HEK293 (cell line): ENCODE measurements around the gene MTOR.

Source experiments
- CTCF ChIA-PET: fragments of 350-600 bp; formaldehyde crosslinking; extraction: SDS; loops from one replicate; lab custom pipeline; 2021; ENCODE audit warnings: antibody characterized with exemption; lab: Yijun Ruan, JAX
- POLR2A ChIA-PET: fragments of 300-600 bp; formaldehyde crosslinking; extraction: SDS; loops from one replicate; lab custom pipeline; 2020; ENCODE audit warnings: antibody characterized with exemption, inconsistent platforms; lab: Yijun Ruan, JAX
- H3K27ac ChIP-seq: fragments of 200-500 bp; sonication (Bioruptor generic); 2 replicates; pipeline ENCODE4 v1.5.1; 2014; ENCODE audit warnings: low read depth, low read length, control low read depth, inconsistent platforms; ENCODE audit errors: extremely low read depth
- H3K36me3 ChIP-seq, 2 experiments: fragments of 200-500 bp in 1 of 2; sonication (Bioruptor generic) in 1 of 2; 1 replicate in 1 of 2; 2 replicates in 1 of 2; pipeline ENCODE4 v1.5.1; 2014 to 2017; ENCODE audit warnings: inconsistent platforms in 2 of 2, low read length in 2 of 2; ENCODE audit not compliant: control insufficient read depth in 2 of 2, insufficient read depth in 1 of 2
- H3K4me1 ChIP-seq: fragments of 200-500 bp; sonication (Bioruptor generic); 2 replicates; pipeline ENCODE4 v1.5.1; 2014; ENCODE audit warnings: mild to moderate bottlenecking, low read length, inconsistent platforms; ENCODE audit not compliant: control insufficient read depth, insufficient read depth
- H3K4me3 ChIP-seq: 2 replicates; pipeline ENCODE4 v1.5.1; 2011; ENCODE audit warnings: low read depth, mild to moderate bottlenecking, control low read depth, low read length, moderate library complexity
- H3K9me3 ChIP-seq: fragments of 200-500 bp; sonication (Bioruptor generic); 2 replicates; pipeline ENCODE4 v1.5.1; 2014; ENCODE audit warnings: low read depth, low read length, inconsistent platforms; ENCODE audit not compliant: control insufficient read depth, insufficient read depth
- BCL11A ChIP-seq: fragments of 450-650 bp; formaldehyde crosslinking; IDR thresholded peaks from 2 replicates; pipeline ENCODE4 v1.5.1; 2016; ENCODE audit warnings: low read depth, missing biosample characterization, missing genetic modification characterization
- EGR2 ChIP-seq: fragments of 450-650 bp; formaldehyde crosslinking; IDR thresholded peaks from 2 replicates; pipeline ENCODE4 v1.5.1; 2016; ENCODE audit warnings: low read depth, missing biosample characterization, missing genetic modification characterization
- KLF16 ChIP-seq: fragments of 450-650 bp; formaldehyde crosslinking; IDR thresholded peaks from 2 replicates; pipeline ENCODE4 v1.5.1; 2017; ENCODE audit warnings: missing biosample characterization, missing genetic modification characterization
- KLF8 ChIP-seq: fragments of 450-650 bp; formaldehyde crosslinking; IDR thresholded peaks from 2 replicates; pipeline ENCODE4 v1.5.1; 2016; ENCODE audit warnings: missing biosample characterization, missing genetic modification characterization
- WT1 ChIP-seq: fragments of 450-650 bp; formaldehyde crosslinking; IDR thresholded peaks from 2 replicates; pipeline ENCODE4 v1.5.1; 2016; ENCODE audit warnings: missing biosample characterization, missing genetic modification characterization
- ZBTB7A ChIP-seq: fragments of 450-650 bp; formaldehyde crosslinking; IDR thresholded peaks from 2 replicates; pipeline ENCODE4 v1.5.1; 2016; ENCODE audit warnings: low read depth, missing biosample characterization, missing genetic modification characterization
- ZNF112 ChIP-seq: fragments of 450-650 bp; formaldehyde crosslinking; IDR thresholded peaks from 2 replicates; pipeline ENCODE4 v1.5.0; 2017; ENCODE audit warnings: missing biosample characterization, missing genetic modification characterization
- ZNF473 ChIP-seq: fragments of 450-650 bp; formaldehyde crosslinking; IDR thresholded peaks from 2 replicates; pipeline ENCODE4 v1.5.1; 2017; ENCODE audit warnings: missing biosample characterization, missing genetic modification characterization
- ZNF521 ChIP-seq: fragments of 450-650 bp; formaldehyde crosslinking; IDR thresholded peaks from 2 replicates; pipeline ENCODE4 v1.5.1; 2017; ENCODE audit warnings: missing biosample characterization, mild to moderate bottlenecking, missing genetic modification characterization
- ZNF544 ChIP-seq: fragments of 450-650 bp; formaldehyde crosslinking; IDR thresholded peaks from 2 replicates; pipeline ENCODE4 v1.5.0; 2017; ENCODE audit warnings: missing biosample characterization, missing genetic modification characterization
- ZNF548 ChIP-seq: fragments of 450-650 bp; formaldehyde crosslinking; IDR thresholded peaks from 2 replicates; pipeline ENCODE4 v1.5.1; 2016; ENCODE audit warnings: missing biosample characterization, missing genetic modification characterization
- ZNF76 ChIP-seq: fragments of 450-650 bp; formaldehyde crosslinking; IDR thresholded peaks from 2 replicates; pipeline ENCODE4; 2016; ENCODE audit warnings: low read depth, missing biosample characterization, missing genetic modification characterization, borderline replicate concordance
- TF ChIP-seq, protein P1 (sequence below): fragments of 450-650 bp; formaldehyde crosslinking; IDR thresholded peaks from 2 replicates; pipeline ENCODE4 v1.5.1; 2016; ENCODE audit warnings: missing biosample characterization, missing genetic modification characterization
- TF ChIP-seq, protein P2 (sequence below): fragments of 450-650 bp; formaldehyde crosslinking; IDR thresholded peaks from 2 replicates; pipeline ENCODE4 v1.5.1; 2016; ENCODE audit warnings: missing biosample characterization, missing genetic modification characterization
- TF ChIP-seq, protein P3 (sequence below): fragments of 450-650 bp; formaldehyde crosslinking; IDR thresholded peaks from 2 replicates; pipeline ENCODE4 v1.5.1; 2016; ENCODE audit warnings: missing biosample characterization, missing genetic modification characterization
- TF ChIP-seq, protein P4 (sequence below): fragments of 450-650 bp; formaldehyde crosslinking; conservative IDR thresholded peaks from 2 replicates; pipeline ENCODE4 v1.5.1; 2016; ENCODE audit warnings: low read depth, missing biosample characterization, missing genetic modification characterization
- TF ChIP-seq, protein P5 (sequence below): fragments of 450-650 bp; formaldehyde crosslinking; IDR thresholded peaks from 2 replicates; pipeline ENCODE4 v1.5.1; 2016; ENCODE audit warnings: missing biosample characterization, missing genetic modification characterization

The MTOR gene

DNA sequence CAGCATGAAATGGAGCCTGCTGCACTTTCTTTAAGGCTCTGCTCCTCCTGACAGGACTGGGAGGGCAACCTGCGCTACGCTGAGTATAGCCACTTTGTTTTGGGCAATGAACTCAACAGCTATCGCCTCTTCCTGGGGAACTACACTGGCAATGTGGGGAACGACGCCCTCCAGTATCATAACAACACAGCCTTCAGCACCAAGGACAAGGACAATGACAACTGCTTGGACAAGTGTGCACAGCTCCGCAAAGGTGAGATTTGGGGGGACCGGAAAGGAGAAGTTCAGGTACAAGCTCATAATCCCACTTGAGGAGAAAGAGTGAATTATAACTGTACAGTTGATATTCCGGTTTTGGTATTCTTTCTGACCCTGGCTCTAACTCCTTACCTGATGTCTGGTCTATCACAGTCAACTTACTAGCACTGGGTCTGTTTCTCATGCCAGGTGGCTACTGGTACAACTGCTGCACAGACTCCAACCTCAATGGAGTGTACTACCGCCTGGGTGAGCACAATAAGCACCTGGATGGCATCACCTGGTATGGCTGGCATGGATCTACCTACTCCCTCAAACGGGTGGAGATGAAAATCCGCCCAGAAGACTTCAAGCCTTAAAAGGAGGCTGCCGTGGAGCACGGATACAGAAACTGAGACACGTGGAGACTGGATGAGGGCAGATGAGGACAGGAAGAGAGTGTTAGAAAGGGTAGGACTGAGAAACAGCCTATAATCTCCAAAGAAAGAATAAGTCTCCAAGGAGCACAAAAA lies 67.8 kb downstream of the MTOR start:
- Histone ChIP-seq H3K4me1 (no peaks in the 10 kb centered on the region), H3K36me3 (peaks cover 15 to 99% of the 10 kb centered on the region in 2 experiments), H3K9me3 (no peaks in the 10 kb centered on the region), H3K4me3 (no peak overlapping the region), H3K27ac (no peak overlapping the region)
- ChIA-PET POLR2A (no interaction called here), CTCF (no interaction called here)
- TF ChIP-seq ZNF76 (tag by site-specific recombination), result no peak
- TF ChIP-seq, protein P1, sequence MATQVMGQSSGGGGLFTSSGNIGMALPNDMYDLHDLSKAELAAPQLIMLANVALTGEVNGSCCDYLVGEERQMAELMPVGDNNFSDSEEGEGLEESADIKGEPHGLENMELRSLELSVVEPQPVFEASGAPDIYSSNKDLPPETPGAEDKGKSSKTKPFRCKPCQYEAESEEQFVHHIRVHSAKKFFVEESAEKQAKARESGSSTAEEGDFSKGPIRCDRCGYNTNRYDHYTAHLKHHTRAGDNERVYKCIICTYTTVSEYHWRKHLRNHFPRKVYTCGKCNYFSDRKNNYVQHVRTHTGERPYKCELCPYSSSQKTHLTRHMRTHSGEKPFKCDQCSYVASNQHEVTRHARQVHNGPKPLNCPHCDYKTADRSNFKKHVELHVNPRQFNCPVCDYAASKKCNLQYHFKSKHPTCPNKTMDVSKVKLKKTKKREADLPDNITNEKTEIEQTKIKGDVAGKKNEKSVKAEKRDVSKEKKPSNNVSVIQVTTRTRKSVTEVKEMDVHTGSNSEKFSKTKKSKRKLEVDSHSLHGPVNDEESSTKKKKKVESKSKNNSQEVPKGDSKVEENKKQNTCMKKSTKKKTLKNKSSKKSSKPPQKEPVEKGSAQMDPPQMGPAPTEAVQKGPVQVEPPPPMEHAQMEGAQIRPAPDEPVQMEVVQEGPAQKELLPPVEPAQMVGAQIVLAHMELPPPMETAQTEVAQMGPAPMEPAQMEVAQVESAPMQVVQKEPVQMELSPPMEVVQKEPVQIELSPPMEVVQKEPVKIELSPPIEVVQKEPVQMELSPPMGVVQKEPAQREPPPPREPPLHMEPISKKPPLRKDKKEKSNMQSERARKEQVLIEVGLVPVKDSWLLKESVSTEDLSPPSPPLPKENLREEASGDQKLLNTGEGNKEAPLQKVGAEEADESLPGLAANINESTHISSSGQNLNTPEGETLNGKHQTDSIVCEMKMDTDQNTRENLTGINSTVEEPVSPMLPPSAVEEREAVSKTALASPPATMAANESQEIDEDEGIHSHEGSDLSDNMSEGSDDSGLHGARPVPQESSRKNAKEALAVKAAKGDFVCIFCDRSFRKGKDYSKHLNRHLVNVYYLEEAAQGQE (tag by site-specific recombination), result peak; percentile 90

- Histone ChIP-seq H3K27ac (no peak overlapping the region), H3K36me3 (peaks cover 14 to 99% of the 10 kb centered on the region in 2 experiments), H3K9me3 (no peaks in the 10 kb centered on the region), H3K4me1 (no peaks in the 10 kb centered on the region), H3K4me3 (no peak overlapping the region)
- POLR2A ChIA-PET, result no interaction called here
- CTCF ChIA-PET, result interaction anchor here (1.0 kb wide), 1 partner anchor 156 kb away, joined by 3 read pairs; no protein-coding TSS in a partner anchor
- TF ChIP-seq ZNF521 (tag by site-specific recombination) (no peak), WT1 (tag by site-specific recombination) (no peak), ZBTB7A (tag by site-specific recombination) (no peak), KLF8 (no peak), ZNF548 (tag by site-specific recombination) (no peak), ZNF112 (tag by site-specific recombination) (no peak), EGR2 (tag by site-specific recombination) (no peak), KLF16 (no peak), ZNF544 (tag by site-specific recombination) (no peak), BCL11A (tag by site-specific recombination) (no peak), ZNF473 (tag by site-specific recombination) (no peak)
- TF ChIP-seq, protein P2, sequence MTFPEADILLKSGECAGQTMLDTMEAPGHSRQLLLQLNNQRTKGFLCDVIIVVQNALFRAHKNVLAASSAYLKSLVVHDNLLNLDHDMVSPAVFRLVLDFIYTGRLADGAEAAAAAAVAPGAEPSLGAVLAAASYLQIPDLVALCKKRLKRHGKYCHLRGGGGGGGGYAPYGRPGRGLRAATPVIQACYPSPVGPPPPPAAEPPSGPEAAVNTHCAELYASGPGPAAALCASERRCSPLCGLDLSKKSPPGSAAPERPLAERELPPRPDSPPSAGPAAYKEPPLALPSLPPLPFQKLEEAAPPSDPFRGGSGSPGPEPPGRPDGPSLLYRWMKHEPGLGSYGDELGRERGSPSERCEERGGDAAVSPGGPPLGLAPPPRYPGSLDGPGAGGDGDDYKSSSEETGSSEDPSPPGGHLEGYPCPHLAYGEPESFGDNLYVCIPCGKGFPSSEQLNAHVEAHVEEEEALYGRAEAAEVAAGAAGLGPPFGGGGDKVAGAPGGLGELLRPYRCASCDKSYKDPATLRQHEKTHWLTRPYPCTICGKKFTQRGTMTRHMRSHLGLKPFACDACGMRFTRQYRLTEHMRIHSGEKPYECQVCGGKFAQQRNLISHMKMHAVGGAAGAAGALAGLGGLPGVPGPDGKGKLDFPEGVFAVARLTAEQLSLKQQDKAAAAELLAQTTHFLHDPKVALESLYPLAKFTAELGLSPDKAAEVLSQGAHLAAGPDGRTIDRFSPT (tag by site-specific recombination), result no peak
- TF ChIP-seq, protein P3, sequence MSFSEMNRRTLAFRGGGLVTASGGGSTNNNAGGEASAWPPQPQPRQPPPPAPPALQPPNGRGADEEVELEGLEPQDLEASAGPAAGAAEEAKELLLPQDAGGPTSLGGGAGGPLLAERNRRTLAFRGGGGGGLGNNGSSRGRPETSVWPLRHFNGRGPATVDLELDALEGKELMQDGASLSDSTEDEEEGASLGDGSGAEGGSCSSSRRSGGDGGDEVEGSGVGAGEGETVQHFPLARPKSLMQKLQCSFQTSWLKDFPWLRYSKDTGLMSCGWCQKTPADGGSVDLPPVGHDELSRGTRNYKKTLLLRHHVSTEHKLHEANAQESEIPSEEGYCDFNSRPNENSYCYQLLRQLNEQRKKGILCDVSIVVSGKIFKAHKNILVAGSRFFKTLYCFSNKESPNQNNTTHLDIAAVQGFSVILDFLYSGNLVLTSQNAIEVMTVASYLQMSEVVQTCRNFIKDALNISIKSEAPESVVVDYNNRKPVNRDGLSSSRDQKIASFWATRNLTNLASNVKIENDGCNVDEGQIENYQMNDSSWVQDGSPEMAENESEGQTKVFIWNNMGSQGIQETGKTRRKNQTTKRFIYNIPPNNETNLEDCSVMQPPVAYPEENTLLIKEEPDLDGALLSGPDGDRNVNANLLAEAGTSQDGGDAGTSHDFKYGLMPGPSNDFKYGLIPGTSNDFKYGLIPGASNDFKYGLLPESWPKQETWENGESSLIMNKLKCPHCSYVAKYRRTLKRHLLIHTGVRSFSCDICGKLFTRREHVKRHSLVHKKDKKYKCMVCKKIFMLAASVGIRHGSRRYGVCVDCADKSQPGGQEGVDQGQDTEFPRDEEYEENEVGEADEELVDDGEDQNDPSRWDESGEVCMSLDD, result no peak
- TF ChIP-seq, protein P4, sequence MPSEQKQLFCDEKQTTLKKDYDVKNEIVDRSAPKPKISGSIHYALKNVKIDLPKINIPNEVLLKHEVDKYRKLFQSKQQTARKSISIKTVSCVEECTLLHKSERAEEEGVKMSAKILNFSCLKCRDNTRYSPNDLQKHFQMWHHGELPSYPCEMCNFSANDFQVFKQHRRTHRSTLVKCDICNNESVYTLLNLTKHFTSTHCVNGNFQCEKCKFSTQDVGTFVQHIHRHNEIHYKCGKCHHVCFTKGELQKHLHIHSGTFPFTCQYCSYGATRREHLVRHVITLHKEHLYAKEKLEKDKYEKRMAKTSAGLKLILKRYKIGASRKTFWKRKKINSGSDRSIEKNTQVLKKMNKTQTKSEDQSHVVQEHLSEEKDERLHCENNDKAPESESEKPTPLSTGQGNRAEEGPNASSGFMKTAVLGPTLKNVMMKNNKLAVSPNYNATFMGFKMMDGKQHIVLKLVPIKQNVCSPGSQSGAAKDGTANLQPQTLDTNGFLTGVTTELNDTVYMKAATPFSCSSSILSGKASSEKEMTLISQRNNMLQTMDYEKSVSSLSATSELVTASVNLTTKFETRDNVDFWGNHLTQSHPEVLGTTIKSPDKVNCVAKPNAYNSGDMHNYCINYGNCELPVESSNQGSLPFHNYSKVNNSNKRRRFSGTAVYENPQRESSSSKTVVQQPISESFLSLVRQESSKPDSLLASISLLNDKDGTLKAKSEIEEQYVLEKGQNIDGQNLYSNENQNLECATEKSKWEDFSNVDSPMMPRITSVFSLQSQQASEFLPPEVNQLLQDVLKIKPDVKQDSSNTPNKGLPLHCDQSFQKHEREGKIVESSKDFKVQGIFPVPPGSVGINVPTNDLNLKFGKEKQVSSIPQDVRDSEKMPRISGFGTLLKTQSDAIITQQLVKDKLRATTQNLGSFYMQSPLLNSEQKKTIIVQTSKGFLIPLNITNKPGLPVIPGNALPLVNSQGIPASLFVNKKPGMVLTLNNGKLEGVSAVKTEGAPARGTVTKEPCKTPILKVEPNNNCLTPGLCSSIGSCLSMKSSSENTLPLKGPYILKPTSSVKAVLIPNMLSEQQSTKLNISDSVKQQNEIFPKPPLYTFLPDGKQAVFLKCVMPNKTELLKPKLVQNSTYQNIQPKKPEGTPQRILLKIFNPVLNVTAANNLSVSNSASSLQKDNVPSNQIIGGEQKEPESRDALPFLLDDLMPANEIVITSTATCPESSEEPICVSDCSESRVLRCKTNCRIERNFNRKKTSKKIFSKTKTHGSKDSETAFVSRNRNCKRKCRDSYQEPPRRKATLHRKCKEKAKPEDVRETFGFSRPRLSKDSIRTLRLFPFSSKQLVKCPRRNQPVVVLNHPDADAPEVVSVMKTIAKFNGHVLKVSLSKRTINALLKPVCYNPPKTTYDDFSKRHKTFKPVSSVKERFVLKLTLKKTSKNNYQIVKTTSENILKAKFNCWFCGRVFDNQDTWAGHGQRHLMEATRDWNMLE (tag by site-specific recombination), result no peak
- TF ChIP-seq, protein P5, sequence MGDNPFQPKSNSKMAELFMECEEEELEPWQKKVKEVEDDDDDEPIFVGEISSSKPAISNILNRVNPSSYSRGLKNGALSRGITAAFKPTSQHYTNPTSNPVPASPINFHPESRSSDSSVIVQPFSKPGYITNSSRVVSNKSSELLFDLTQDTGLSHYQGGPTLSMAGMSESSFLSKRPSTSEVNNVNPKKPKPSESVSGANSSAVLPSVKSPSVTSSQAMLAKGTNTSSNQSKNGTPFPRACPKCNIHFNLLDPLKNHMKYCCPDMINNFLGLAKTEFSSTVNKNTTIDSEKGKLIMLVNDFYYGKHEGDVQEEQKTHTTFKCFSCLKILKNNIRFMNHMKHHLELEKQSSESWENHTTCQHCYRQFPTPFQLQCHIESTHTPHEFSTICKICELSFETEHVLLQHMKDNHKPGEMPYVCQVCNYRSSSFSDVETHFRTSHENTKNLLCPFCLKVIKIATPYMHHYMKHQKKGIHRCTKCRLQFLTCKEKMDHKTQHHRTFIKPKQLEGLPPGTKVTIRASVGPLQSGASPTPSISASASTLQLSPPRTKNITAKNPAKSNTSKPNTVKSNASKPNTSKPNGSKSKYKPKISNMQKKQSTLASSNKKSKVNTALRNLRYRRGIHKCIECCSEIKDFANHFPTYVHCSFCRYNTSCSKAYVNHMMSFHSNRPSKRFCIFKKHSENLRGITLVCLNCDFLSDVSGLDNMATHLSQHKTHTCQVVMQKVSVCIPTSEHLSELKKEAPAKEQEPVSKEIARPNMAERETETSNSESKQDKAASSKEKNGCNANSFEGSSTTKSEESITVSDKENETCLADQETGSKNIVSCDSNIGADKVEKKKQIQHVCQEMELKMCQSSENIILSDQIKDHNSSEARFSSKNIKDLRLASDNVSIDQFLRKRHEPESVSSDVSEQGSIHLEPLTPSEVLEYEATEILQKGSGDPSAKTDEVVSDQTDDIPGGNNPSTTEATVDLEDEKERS, result no peak
Measured at GRCh38 chr1:11193376-11193775, 69.0 kb downstream of the MTOR start.
